ENCODE data around the gene TMEM88. TPM values are rescaled to one million over a fixed set of nuclear protein-coding genes. Genes with fewer than 3 reads are reported as not detected.
A peak's percentile ranks its signal among the peaks of the same experiment; 100 is the strongest.

Gene TMEM88
- total RNA-seq, 1 experiment from 2014 or later: 11.3 TPM

- Mint-ChIP-seq H3K27me3 (ENCODE audit: low read depth) (peaks cover 18% of the 10 kb centered on the region), H3K4me3 (peak overlapping the region; percentile 72 to 84), H3K4me1 (peaks cover 16 to 31% of the 10 kb centered on the region in 2 experiments), H3K9me3 (0 out of 5 replicates have a peak, but pooled peaks cover 0 to 3% of the 10 kb centered on the region in 2 experiments), H3K27ac (peak overlapping the region in 1 of 3 experiments; percentile 68; a peak in 3 of 7 replicates), H3K36me3 (ENCODE audit: insufficient read depth in 1 of 3, low read depth in 3 of 3) (peaks cover 2 to 45% (median 32%) of the 10 kb centered on the region in 3 experiments; a peak in 5 of 7 replicates)
- peak; percentile 96 for TF ChIP-seq CTCF (conservative IDR thresholded peaks at IDR 0.05)
- no CpG with 5 or more reads among the region's 60 CpGs for WGBS (ENCODE audit: extremely low coverage, insufficient read length, low lambda C conversion rate)
- H3K18ac ChIP-seq (ENCODE audit: insufficient read length, low read depth, low read length): no peak overlapping the region
- H2AK5ac ChIP-seq (ENCODE audit: insufficient read length, low read length): no peak overlapping the region
- H3K27ac ChIP-seq (ENCODE audit: insufficient read length, low read depth, low read length): no peak overlapping the region
- no peak overlapping the region for H2BK20ac ChIP-seq (ENCODE audit: low read depth, low read length, poor library complexity, severe bottlenecking)
- peaks cover 22% of the 10 kb centered on the region for H3K23me2 ChIP-seq (ENCODE audit: insufficient read length, low read depth, low read length, poor library complexity, severe bottlenecking)
- peak; percentile 98 for DNase-seq
- no peaks in the 10 kb centered on the region for H3K9me3 ChIP-seq (ENCODE audit: control insufficient read depth, low read depth, low read length)
- no peak overlapping the region for H2BK5ac ChIP-seq (ENCODE audit: insufficient read length, low read length)
- H2AFZ ChIP-seq (ENCODE audit: low read length): no peak overlapping the region
- H2BK120ac ChIP-seq (ENCODE audit: low read depth, low read length, poor library complexity, severe bottlenecking): no peak overlapping the region
- H3K14ac ChIP-seq (ENCODE audit: insufficient read depth, low read length): no peak overlapping the region; the same call in 1 of the 2 replicates
- no peaks in the 10 kb centered on the region for H4K20me1 ChIP-seq (ENCODE audit: control insufficient read depth, insufficient read depth, insufficient read length)
- peak overlapping the region; percentile 74 for H3K4me2 ChIP-seq (ENCODE audit: insufficient read depth, insufficient read length, low read length)
- H3K23ac ChIP-seq (ENCODE audit: insufficient read length, low read depth, low read length): no peak overlapping the region
- H3T11ph ChIP-seq (ENCODE audit: low read length): no peak overlapping the region
- H3K79me2 ChIP-seq (ENCODE audit: insufficient read depth, low read length): no peaks in the 10 kb centered on the region
- no peak overlapping the region for H4K5ac ChIP-seq (ENCODE audit: insufficient read length, low read depth, low read length)
- H2BK12ac ChIP-seq (ENCODE audit: insufficient read length, low read depth, low read length): no peak overlapping the region
- H4K91ac ChIP-seq (ENCODE audit: insufficient read length, low read depth, low read length): no peak overlapping the region
- H3K4me1 ChIP-seq (ENCODE audit: insufficient read depth, low read length): no peaks in the 10 kb centered on the region; the same call in 1 of the 2 replicates
- no peak overlapping the region for H3K9ac ChIP-seq (ENCODE audit: extremely low read depth, insufficient read length, low read length)
- no peak overlapping the region for H2BK15ac ChIP-seq (ENCODE audit: low read depth, low read length)
- no peak overlapping the region for H4K8ac ChIP-seq (replicated peaks; ENCODE audit: insufficient read length, low read depth, low read length)
- no peak overlapping the region for H3K56ac ChIP-seq (ENCODE audit: insufficient read length, low read depth, low read length)
- H3K4ac ChIP-seq (ENCODE audit: low read depth, low read length): no peak overlapping the region
- H3K79me1 ChIP-seq (ENCODE audit: insufficient read depth, low read depth, low read length, poor library complexity, severe bottlenecking): no peaks in the 10 kb centered on the region
- H3K27me3 ChIP-seq (ENCODE audit: insufficient read depth, low read length): peaks cover 30% of the 10 kb centered on the region; the same call in 1 of the 2 replicates
Measured at GRCh38 chr17:7851438-7852261, 3.2 kb upstream of the TMEM88 start.
